ENCODE measurements around the gene LANCL3.

GRCh38 chrX:37599729-37600128 lies 28.3 kb downstream of the LANCL3 start:
- TF ChIP-seq, protein P1, sequence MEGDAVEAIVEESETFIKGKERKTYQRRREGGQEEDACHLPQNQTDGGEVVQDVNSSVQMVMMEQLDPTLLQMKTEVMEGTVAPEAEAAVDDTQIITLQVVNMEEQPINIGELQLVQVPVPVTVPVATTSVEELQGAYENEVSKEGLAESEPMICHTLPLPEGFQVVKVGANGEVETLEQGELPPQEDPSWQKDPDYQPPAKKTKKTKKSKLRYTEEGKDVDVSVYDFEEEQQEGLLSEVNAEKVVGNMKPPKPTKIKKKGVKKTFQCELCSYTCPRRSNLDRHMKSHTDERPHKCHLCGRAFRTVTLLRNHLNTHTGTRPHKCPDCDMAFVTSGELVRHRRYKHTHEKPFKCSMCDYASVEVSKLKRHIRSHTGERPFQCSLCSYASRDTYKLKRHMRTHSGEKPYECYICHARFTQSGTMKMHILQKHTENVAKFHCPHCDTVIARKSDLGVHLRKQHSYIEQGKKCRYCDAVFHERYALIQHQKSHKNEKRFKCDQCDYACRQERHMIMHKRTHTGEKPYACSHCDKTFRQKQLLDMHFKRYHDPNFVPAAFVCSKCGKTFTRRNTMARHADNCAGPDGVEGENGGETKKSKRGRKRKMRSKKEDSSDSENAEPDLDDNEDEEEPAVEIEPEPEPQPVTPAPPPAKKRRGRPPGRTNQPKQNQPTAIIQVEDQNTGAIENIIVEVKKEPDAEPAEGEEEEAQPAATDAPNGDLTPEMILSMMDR (IDR thresholded peaks at IDR 0.05): no peak
- TF ChIP-seq POLR2AphosphoS5 (IDR thresholded peaks at IDR 0.05; ENCODE audit: low read depth, low read length) (no peak), TCF7L2 (IDR thresholded peaks at IDR 0.05; ENCODE audit: low read depth, low read length) (no peak), SIN3A (IDR thresholded peaks at IDR 0.05; ENCODE audit: borderline replicate concordance, insufficient read depth, low read depth, low read length) (no peak)
- TF ChIP-seq, protein P2, sequence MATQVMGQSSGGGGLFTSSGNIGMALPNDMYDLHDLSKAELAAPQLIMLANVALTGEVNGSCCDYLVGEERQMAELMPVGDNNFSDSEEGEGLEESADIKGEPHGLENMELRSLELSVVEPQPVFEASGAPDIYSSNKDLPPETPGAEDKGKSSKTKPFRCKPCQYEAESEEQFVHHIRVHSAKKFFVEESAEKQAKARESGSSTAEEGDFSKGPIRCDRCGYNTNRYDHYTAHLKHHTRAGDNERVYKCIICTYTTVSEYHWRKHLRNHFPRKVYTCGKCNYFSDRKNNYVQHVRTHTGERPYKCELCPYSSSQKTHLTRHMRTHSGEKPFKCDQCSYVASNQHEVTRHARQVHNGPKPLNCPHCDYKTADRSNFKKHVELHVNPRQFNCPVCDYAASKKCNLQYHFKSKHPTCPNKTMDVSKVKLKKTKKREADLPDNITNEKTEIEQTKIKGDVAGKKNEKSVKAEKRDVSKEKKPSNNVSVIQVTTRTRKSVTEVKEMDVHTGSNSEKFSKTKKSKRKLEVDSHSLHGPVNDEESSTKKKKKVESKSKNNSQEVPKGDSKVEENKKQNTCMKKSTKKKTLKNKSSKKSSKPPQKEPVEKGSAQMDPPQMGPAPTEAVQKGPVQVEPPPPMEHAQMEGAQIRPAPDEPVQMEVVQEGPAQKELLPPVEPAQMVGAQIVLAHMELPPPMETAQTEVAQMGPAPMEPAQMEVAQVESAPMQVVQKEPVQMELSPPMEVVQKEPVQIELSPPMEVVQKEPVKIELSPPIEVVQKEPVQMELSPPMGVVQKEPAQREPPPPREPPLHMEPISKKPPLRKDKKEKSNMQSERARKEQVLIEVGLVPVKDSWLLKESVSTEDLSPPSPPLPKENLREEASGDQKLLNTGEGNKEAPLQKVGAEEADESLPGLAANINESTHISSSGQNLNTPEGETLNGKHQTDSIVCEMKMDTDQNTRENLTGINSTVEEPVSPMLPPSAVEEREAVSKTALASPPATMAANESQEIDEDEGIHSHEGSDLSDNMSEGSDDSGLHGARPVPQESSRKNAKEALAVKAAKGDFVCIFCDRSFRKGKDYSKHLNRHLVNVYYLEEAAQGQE (IDR thresholded peaks at IDR 0.05; ENCODE audit: insufficient read depth in 1 of 2, low read depth in 2 of 2, low read length in 1 of 2): no peak

All from Panc1 (cell line).